Measurements from ENCODE around the gene SLC18A2. TPM values are rescaled to one million over a fixed set of nuclear protein-coding genes. Genes with fewer than 3 reads are reported as not detected.

Gene SLC18A2
- total RNA-seq, 4 donors from 2014 or later, result 0.27 to 0.75 (median 0.64) TPM; not detected in 1

- Histone ChIP-seq H3K36me3 (no peaks in the 10 kb centered on the region), H3K27me3 (no peaks in the 10 kb centered on the region), H3K9me3 (no peaks in the 10 kb centered on the region), H3K4me1 (no peaks in the 10 kb centered on the region), H3K27ac (no peak overlapping the region), H3K4me3 (no peak overlapping the region)
- DNase-seq, result no peak
- in situ Hi-C loops (cut with MboI; ENCODE audit: low pct_ligation_motif_present in 1 of 4, low pct_unique_long_range_greater_than_20kb in 1 of 4, low sequenced_read_pairs in 3 of 4) (no loop called here), intact Hi-C loops (cut with DNase I; ENCODE audit: low total_unique reads) (no loop called here)
- 83 to 91% methylated on average over 1 to 2 of the region's 2 CpGs for WGBS, 2 donors (ENCODE audit: low coverage in 1 of 2)
- TF ChIP-seq POLR2AphosphoS5 (IDR thresholded peaks at IDR 0.05) (no peak), CTCF (IDR thresholded peaks at IDR 0.05) (no peak), POLR2A (IDR thresholded peaks at IDR 0.05) (no peak), EP300 (IDR thresholded peaks at IDR 0.05; ENCODE audit: low read depth) (no peak)
These were observed 28.0 kb downstream of the SLC18A2 start for GRCh38 chr10:117268907-117269306.

GRCh38 chr10:117271427-117271826, 30.5 kb downstream of the SLC18A2 start:
- H3K27ac ChIP-seq, result no peak overlapping the region
- 83 to 91% methylated on average over 2 to 3 of the region's 3 CpGs for WGBS, 2 donors (ENCODE audit: low coverage in 1 of 2)
- intact Hi-C loops (cut with DNase I; ENCODE audit: low total_unique reads), result no loop called here
- TF ChIP-seq CTCF (IDR thresholded peaks at IDR 0.05) (no peak), EP300 (IDR thresholded peaks at IDR 0.05; ENCODE audit: low read depth) (no peak), POLR2AphosphoS5 (IDR thresholded peaks at IDR 0.05) (no peak)
- H3K4me3 ChIP-seq, result no peak overlapping the region
- no peaks in the 10 kb centered on the region for H3K36me3 ChIP-seq
- no peaks in the 10 kb centered on the region for H3K9me3 ChIP-seq
- in situ Hi-C loops (cut with MboI; ENCODE audit: low pct_ligation_motif_present in 1 of 4, low pct_unique_long_range_greater_than_20kb in 1 of 4, low sequenced_read_pairs in 3 of 4), result no loop called here
- no peak for DNase-seq
- no peaks in the 10 kb centered on the region for H3K4me1 ChIP-seq
- no peaks in the 10 kb centered on the region for H3K27me3 ChIP-seq

GRCh38 chr10:117272195-117273076, 31.5 kb downstream of the SLC18A2 start:
- H3K4me1 ChIP-seq, result no peaks in the 10 kb centered on the region
- TF ChIP-seq POLR2A (IDR thresholded peaks at IDR 0.05), result no peak
- TF ChIP-seq CTCF (IDR thresholded peaks at IDR 0.05), result no peak
- TF ChIP-seq EP300 (IDR thresholded peaks at IDR 0.05; ENCODE audit: low read depth), result no peak
- TF ChIP-seq POLR2AphosphoS5 (IDR thresholded peaks at IDR 0.05), result no peak
- intact Hi-C loops (cut with DNase I; ENCODE audit: low total_unique reads) (no loop called here), in situ Hi-C loops (cut with MboI; ENCODE audit: low pct_ligation_motif_present in 1 of 4, low pct_unique_long_range_greater_than_20kb in 1 of 4, low sequenced_read_pairs in 3 of 4) (no loop called here)
- H3K36me3 ChIP-seq, result no peaks in the 10 kb centered on the region
- H3K9me3 ChIP-seq, result no peaks in the 10 kb centered on the region
- 64 to 81% methylated on average over 3 to 13 of the region's 13 CpGs for WGBS, 2 donors (ENCODE audit: low coverage in 1 of 2)
- no peak overlapping the region for H3K27ac ChIP-seq
- no peak for DNase-seq
- no peak overlapping the region for H3K4me3 ChIP-seq
- H3K27me3 ChIP-seq, result no peaks in the 10 kb centered on the region

GRCh38 chr10:117273980-117274379, 33.1 kb downstream of the SLC18A2 start:
- WGBS, 2 donors (ENCODE audit: low coverage in 1 of 2), result 98 to 100% methylated on average over 3 of the region's 3 CpGs
- no peak for TF ChIP-seq POLR2A (IDR thresholded peaks at IDR 0.05)
- TF ChIP-seq EP300 (IDR thresholded peaks at IDR 0.05; ENCODE audit: low read depth), result no peak
- no peak for TF ChIP-seq POLR2AphosphoS5 (IDR thresholded peaks at IDR 0.05)
- no peak for TF ChIP-seq CTCF (IDR thresholded peaks at IDR 0.05)
- intact Hi-C loops (cut with DNase I; ENCODE audit: low total_unique reads) (no loop called here), in situ Hi-C loops (cut with MboI; ENCODE audit: low pct_ligation_motif_present in 1 of 4, low pct_unique_long_range_greater_than_20kb in 1 of 4, low sequenced_read_pairs in 3 of 4) (no loop called here)
- no peaks in the 10 kb centered on the region for H3K27me3 ChIP-seq
- H3K4me1 ChIP-seq, result no peaks in the 10 kb centered on the region
- H3K27ac ChIP-seq, result no peak overlapping the region
- no peak overlapping the region for H3K4me3 ChIP-seq
- no peaks in the 10 kb centered on the region for H3K9me3 ChIP-seq
- no peaks in the 10 kb centered on the region for H3K36me3 ChIP-seq
- DNase-seq, result no peak

Data from transverse colon (tissue), 4 donors.